Calu3 (cell line): Measurements from ENCODE around the gene TMOD2. TPM values are rescaled to one million over a fixed set of nuclear protein-coding genes. Genes with fewer than 3 reads are reported as not detected.

Source experiments
- BruUV-seq: library from RNA; stranded (reverse); fragments of 400-500 nt; replicated peaks from 2 replicates; lab custom pipeline; 2021; lab: Mats Ljungman, UMichigan
- CTCF ChIA-PET: fragments of 300-600 bp; sonication (Branson Sonifier 250); formaldehyde crosslinking; loops from one replicate; lab custom pipeline; 2022; ENCODE audit warnings: antibody characterized with exemption; lab: Charles Lee
- DNase-seq: peaks from one replicate; pipeline ENCODE4 v3.0.0; 2022
- H3K27ac Mint-ChIP-seq: one replicate; pipeline ENCODE4 v1.8.0; 2022; ENCODE audit warnings: mixed read lengths; ENCODE audit not compliant: unreplicated experiment
- H3K27me3 Mint-ChIP-seq: one replicate; pipeline ENCODE4 v1.8.0; 2022; ENCODE audit warnings: mixed read lengths; ENCODE audit not compliant: unreplicated experiment
- H3K36me3 Mint-ChIP-seq: one replicate; pipeline ENCODE4 v1.8.0; 2022; ENCODE audit warnings: mild to moderate bottlenecking, moderate library complexity, mixed read lengths; ENCODE audit not compliant: insufficient read depth, unreplicated experiment
- H3K4me1 Mint-ChIP-seq: one replicate; pipeline ENCODE4 v1.8.0; 2022; ENCODE audit warnings: mild to moderate bottlenecking, low read depth, mixed read lengths; ENCODE audit not compliant: unreplicated experiment
- H3K4me3 Mint-ChIP-seq: one replicate; pipeline ENCODE4 v1.8.0; 2022; ENCODE audit warnings: mild to moderate bottlenecking, low read depth, moderate library complexity, mixed read lengths; ENCODE audit not compliant: unreplicated experiment
- H3K9me3 Mint-ChIP-seq: one replicate; pipeline ENCODE4 v1.8.0; 2022; ENCODE audit warnings: low read depth, mixed read lengths; ENCODE audit not compliant: unreplicated experiment
- intact Hi-C: fragments of 100-400 bp; cut with micrococcal nuclease; formaldehyde crosslinking; loops from one replicate; pipeline ENCODE4 v1.10.0; 2022; ENCODE audit not compliant: unreplicated experiment
- total RNA-seq: library from RNA; stranded (reverse); gene quantifications from 2 replicates; pipeline ENCODE4 v1.2.3, GENCODE V29; 2022
- TF ChIP-seq, protein P1 (sequence below): fragments of 200-600 bp; IDR thresholded peaks from one replicate; pipeline ENCODE4 v1.8.0; 2022; ENCODE audit warnings: antibody characterized with exemption; ENCODE audit not compliant: unreplicated experiment

The TMOD2 gene
- total RNA-seq, 1 experiment from 2014 or later, result 0.64 TPM

GRCh38 chr15:51714911-51715310 is 36.5 kb upstream of the TMOD2 start:
- no peaks in the 10 kb centered on the region for H3K9me3 Mint-ChIP-seq
- H3K36me3 Mint-ChIP-seq, result no peaks in the 10 kb centered on the region
- no peaks in the 10 kb centered on the region for H3K4me1 Mint-ChIP-seq
- CTCF ChIA-PET, result no interaction called here
- no TSS peak for BruUV-seq
- TF ChIP-seq, protein P1, sequence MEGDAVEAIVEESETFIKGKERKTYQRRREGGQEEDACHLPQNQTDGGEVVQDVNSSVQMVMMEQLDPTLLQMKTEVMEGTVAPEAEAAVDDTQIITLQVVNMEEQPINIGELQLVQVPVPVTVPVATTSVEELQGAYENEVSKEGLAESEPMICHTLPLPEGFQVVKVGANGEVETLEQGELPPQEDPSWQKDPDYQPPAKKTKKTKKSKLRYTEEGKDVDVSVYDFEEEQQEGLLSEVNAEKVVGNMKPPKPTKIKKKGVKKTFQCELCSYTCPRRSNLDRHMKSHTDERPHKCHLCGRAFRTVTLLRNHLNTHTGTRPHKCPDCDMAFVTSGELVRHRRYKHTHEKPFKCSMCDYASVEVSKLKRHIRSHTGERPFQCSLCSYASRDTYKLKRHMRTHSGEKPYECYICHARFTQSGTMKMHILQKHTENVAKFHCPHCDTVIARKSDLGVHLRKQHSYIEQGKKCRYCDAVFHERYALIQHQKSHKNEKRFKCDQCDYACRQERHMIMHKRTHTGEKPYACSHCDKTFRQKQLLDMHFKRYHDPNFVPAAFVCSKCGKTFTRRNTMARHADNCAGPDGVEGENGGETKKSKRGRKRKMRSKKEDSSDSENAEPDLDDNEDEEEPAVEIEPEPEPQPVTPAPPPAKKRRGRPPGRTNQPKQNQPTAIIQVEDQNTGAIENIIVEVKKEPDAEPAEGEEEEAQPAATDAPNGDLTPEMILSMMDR, result no peak
- no peak overlapping the region for H3K27ac Mint-ChIP-seq
- no peak for DNase-seq
- no peaks in the 10 kb centered on the region for H3K27me3 Mint-ChIP-seq
- intact Hi-C loops, result no loop called here
- H3K4me3 Mint-ChIP-seq, result no peak overlapping the region

DNA sequence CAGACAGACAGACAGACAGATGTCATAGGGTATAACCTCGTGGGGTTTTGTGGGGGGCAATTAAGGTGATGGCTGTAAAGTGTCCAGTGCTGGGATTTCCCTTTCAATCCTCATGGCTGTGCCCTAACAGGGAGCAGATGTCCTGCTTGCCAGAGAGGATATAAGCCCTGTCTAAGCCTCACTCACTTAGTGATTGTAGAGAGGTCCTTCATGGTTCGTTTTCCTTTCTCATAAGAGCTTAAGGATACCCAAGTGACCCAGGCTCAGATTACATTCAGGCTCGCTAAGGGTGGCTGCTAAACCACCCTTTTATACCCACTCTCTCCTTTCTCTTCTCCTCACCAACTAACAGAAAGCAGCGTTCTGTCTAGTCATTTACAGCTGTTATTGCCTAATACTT is 33.2 kb upstream of the TMOD2 start:
- CTCF ChIA-PET, result no interaction called here
- H3K36me3 Mint-ChIP-seq, result no peaks in the 10 kb centered on the region
- no peak overlapping the region for H3K27ac Mint-ChIP-seq
- no peak for DNase-seq
- TF ChIP-seq, protein P1, result no peak
- intact Hi-C loops, result no loop called here
- H3K4me1 Mint-ChIP-seq, result no peaks in the 10 kb centered on the region
- BruUV-seq, result no TSS peak
- no peak overlapping the region for H3K4me3 Mint-ChIP-seq
- no peaks in the 10 kb centered on the region for H3K27me3 Mint-ChIP-seq
- H3K9me3 Mint-ChIP-seq, result no peaks in the 10 kb centered on the region

- intact Hi-C loops, result no loop called here
- H3K9me3 Mint-ChIP-seq, result no peaks in the 10 kb centered on the region
- no TSS peak for BruUV-seq
Measured at GRCh38 chr15:51718746-51719145, 32.7 kb upstream of the TMOD2 start.

GRCh38 chr15:51720201-51720995 is 31.0 kb upstream of the TMOD2 start:
- Mint-ChIP-seq H3K27ac (no peak overlapping the region), H3K27me3 (no peaks in the 10 kb centered on the region), H3K36me3 (no peaks in the 10 kb centered on the region), H3K9me3 (no peaks in the 10 kb centered on the region), H3K4me1 (no peaks in the 10 kb centered on the region), H3K4me3 (no peak overlapping the region)
- DNase-seq, result no peak
- CTCF ChIA-PET, result no interaction called here
- no TSS peak for BruUV-seq
- TF ChIP-seq, protein P1, result no peak
- intact Hi-C loops, result no loop called here

More at GRCh38 chr15:51718746-51719145, 32.7 kb upstream of the TMOD2 start:
- CTCF ChIA-PET, result no interaction called here
- Mint-ChIP-seq H3K27me3 (no peaks in the 10 kb centered on the region), H3K36me3 (no peaks in the 10 kb centered on the region), H3K27ac (no peak overlapping the region), H3K4me1 (no peaks in the 10 kb centered on the region), H3K4me3 (no peak overlapping the region)
- DNase-seq, result no peak
- TF ChIP-seq, protein P1, result no peak
